ENCODE measurements around the gene DRAXIN. TPM values are rescaled to one million over a fixed set of nuclear protein-coding genes. Genes with fewer than 3 reads are reported as not detected.
A peak's percentile ranks its signal among the peaks of the same experiment; 100 is the strongest.

DRAXIN gene
- polyA plus RNA-seq, 1 of the 3 experiments (the other 2 are of a cell fraction) = 0.97 TPM

DNA sequence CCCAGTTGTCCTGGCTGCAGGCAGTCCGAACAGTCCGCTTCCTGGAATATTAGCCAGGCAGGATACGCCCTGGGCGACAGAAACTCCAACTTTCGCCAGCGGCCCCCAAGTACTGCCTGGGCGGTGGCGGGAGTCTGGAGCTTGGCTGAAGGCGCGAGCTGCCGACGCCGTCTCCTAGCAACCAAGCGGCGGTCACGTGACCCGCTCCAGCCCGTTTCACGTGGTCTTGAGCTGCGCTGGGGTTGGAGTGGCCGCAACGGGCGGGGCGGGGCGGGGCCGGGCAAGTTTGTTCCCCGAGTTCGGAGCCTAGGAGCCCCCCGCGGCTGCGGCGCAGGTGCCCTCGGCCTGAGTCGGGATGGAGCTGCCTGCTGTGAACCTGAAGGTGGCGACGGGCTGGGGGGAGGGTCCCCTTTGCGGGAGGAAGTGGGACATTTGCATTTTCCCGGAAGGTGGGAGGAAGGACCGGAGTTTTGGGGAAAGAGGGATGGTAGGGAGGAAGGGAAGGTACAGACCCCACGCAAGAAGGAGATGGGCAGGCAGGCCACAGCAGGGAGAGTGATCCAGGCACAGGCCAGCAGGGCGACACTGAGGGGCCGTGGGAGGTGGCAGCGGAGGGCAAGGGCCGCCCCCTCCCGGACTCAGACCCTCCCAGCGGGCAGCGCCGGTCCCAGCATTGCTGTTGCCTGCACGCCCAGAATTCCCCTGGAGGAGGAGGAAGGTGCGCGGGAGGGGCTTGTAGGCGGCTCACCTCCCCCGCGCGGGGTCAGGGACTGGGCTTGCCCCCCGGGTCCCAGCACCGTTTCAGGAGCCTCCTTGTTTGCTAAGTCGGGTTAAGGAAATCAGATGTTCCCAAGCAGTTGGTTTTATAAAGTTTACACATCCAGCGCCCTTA is 44.6 kb downstream of the DRAXIN start, which contains the start of gene AGTRAP (continued):
- TF ChIP-seq GATA2 (CRISPR knock-in tag; IDR thresholded peaks at IDR 0.05) (no peak), ELF1 (IDR thresholded peaks at IDR 0.05) (no peak), CHD2 (IDR thresholded peaks at IDR 0.05; ENCODE audit: low read length, partially characterized antibody) (no peak), NFIC (IDR thresholded peaks at IDR 0.05; ENCODE audit: borderline replicate concordance) (no peak), POLR2AphosphoS5 (IDR thresholded peaks at IDR 0.05; ENCODE audit: low read depth, low read length) (peak; percentile 53; the same call in 1 of the 2 replicates), FOXM1 (IDR thresholded peaks at IDR 0.05; ENCODE audit: low read depth) (no peak), RXRA (IDR thresholded peaks at IDR 0.05; ENCODE audit: borderline replicate concordance, low read depth) (no peak)
- TF ChIP-seq, protein P1, sequence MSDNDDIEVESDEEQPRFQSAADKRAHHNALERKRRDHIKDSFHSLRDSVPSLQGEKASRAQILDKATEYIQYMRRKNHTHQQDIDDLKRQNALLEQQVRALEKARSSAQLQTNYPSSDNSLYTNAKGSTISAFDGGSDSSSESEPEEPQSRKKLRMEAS (IDR thresholded peaks at IDR 0.05; ENCODE audit: low read depth) = peak; percentile 77

DNA sequence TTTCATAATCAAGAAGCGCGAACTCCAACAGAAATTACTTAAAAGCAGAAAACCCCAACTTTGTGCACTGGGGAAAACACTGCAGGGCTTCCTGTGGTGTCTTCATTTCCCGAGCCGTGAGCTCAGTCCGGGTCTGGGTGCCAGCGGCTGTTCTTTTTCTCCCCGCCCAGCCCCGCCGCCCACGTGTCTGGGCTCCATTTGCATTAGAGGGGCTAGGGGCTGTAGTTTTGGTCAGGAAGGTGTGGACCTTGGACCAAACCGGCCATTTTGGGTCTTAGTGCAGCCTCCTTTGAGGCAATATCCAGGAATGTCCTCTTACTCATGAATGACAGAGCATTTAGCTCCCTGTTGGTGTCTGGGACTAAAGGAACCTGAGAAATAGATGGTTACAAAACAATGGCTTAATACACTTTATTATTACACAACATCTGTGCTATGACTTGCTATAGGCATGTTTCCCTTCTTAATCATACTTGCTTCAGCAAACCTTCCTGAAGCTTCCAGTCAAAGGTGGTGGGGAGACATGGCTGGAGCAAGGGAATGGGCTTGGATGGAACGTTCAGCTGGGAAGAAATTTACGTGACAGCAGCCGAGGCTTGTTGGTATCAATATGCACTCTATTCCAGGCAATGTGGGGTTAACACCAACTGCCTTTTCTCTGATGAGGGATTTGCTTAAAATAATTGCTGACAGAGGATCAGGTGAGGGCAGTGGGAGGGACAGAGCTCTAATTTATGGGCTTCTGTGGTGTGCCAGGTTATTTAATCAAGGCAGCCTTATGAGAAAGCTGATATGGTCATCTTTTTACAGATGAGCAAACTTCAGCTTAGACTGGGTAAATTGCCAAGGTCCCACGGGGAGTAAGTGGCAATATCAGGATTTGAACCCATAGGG is 45.5 kb downstream of the DRAXIN start:
- DNase-seq = peak; percentile 66
- Histone ChIP-seq H3K79me2 (ENCODE audit: insufficient read depth) (0 out of 2 replicates have a peak, but pooled peaks cover 6% of the 10 kb centered on the region), H3F3A (replicated peaks; ENCODE audit: insufficient read depth) (peaks cover 8% of the 10 kb centered on the region), H3K9ac (peak overlapping the region; percentile 82), H2AFZ (ENCODE audit: low read depth) (peak overlapping the region; percentile 99), H3K4me1 (ENCODE audit: control insufficient read depth in 1 of 2, insufficient read depth in 2 of 2, low read depth in 1 of 2, low read length in 1 of 2) (peaks cover 0 to 18% of the 10 kb centered on the region in 2 experiments; a peak in 2 of 4 replicates), H3K27me3 (ENCODE audit: insufficient read depth) (no peaks in the 10 kb centered on the region), H3K4me3 (ENCODE audit: low read depth in 2 of 2, low read length in 1 of 2) (peak overlapping the region; percentile 71 to 91), H3K4me2 (peak overlapping the region; percentile 99), H3K36me3 (replicated peaks in 1 of 2; ENCODE audit: control insufficient read depth in 1 of 2, insufficient read depth in 2 of 2, low read length in 1 of 2) (no peaks in the 10 kb centered on the region), H3K9me2 (no peaks in the 10 kb centered on the region), H4K20me1 (ENCODE audit: insufficient read depth) (no peaks in the 10 kb centered on the region), H3K27ac (ENCODE audit: low read depth in 2 of 2, low read length in 1 of 2) (peak overlapping the region; percentile 43 to 56), H3K9me3 (no peaks in the 10 kb centered on the region)
- no peak for TF ChIP-seq FOXJ3 (CRISPR knock-in tag; IDR thresholded peaks at IDR 0.05)
- TF ChIP-seq EP300 (IDR thresholded peaks at IDR 0.05; ENCODE audit: borderline replicate concordance in 1 of 2, low read depth in 1 of 2, low read length in 1 of 2) = no peak
- TF ChIP-seq, protein P2, sequence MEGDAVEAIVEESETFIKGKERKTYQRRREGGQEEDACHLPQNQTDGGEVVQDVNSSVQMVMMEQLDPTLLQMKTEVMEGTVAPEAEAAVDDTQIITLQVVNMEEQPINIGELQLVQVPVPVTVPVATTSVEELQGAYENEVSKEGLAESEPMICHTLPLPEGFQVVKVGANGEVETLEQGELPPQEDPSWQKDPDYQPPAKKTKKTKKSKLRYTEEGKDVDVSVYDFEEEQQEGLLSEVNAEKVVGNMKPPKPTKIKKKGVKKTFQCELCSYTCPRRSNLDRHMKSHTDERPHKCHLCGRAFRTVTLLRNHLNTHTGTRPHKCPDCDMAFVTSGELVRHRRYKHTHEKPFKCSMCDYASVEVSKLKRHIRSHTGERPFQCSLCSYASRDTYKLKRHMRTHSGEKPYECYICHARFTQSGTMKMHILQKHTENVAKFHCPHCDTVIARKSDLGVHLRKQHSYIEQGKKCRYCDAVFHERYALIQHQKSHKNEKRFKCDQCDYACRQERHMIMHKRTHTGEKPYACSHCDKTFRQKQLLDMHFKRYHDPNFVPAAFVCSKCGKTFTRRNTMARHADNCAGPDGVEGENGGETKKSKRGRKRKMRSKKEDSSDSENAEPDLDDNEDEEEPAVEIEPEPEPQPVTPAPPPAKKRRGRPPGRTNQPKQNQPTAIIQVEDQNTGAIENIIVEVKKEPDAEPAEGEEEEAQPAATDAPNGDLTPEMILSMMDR (IDR thresholded peaks at IDR 0.05) = no peak
- TF ChIP-seq NRF1 (IDR thresholded peaks at IDR 0.05; ENCODE audit: low read depth, low read length) = no peak
- TF ChIP-seq TAF1 (IDR thresholded peaks at IDR 0.05; ENCODE audit: borderline replicate concordance, low read depth, low read length) = no peak
- no peak for TF ChIP-seq GABPA (IDR thresholded peaks at IDR 0.05; ENCODE audit: low read depth)
- TF ChIP-seq, protein P1 (IDR thresholded peaks at IDR 0.05; ENCODE audit: low read depth) = peak; percentile 72; the same call in 1 of the 2 replicates
- no peak for TF ChIP-seq GATA2 (CRISPR knock-in tag; IDR thresholded peaks at IDR 0.05)
- TF ChIP-seq MXI1 (IDR thresholded peaks at IDR 0.05; ENCODE audit: low read depth, low read length) = peak; percentile 88
- TF ChIP-seq MEF2A (IDR thresholded peaks at IDR 0.05; ENCODE audit: borderline replicate concordance, low read depth) = no peak
- TF ChIP-seq YY1 (IDR thresholded peaks at IDR 0.05; ENCODE audit: low read depth) = peak; percentile 68; the same call in 1 of the 2 replicates
- no peak for TF ChIP-seq CHD2 (IDR thresholded peaks at IDR 0.05; ENCODE audit: low read length, partially characterized antibody)
- 31% methylated on average over 6 of the region's 15 CpGs for whole genome bisulfite sequencing (ENCODE audit: low lambda C conversion rate)
- POLR2A ChIA-PET = interaction anchor here (1.0 kb wide), 1 partner anchor 435 kb away, joined by 3 read pairs; no protein-coding TSS in a partner anchor
- CTCF ChIA-PET = interaction anchor here (0.8 to 4.7 kb wide), 6 partner anchors 16 to 699 kb away, joined by 3 to 48 read pairs (median 5); no protein-coding TSS in a partner anchor

Data from SK-N-SH (cell line).